Skeletal muscle cell (primary cell): ENCODE measurements around the gene F7.

Experiments used
- DNase-seq: peaks from one replicate; pipeline ENCODE4 v3.0.0-alpha.2; 2010; ENCODE audit warnings: low read depth
- H3K4me3 ChIP-seq: 2 replicates; pipeline ENCODE4 v1.5.1; 2011; ENCODE audit warnings: low read depth, mild to moderate bottlenecking, control low read depth, low read length, moderate library complexity

The F7 gene

GRCh38 chr13:113124211-113124970 lies 18.8 kb downstream of the F7 start:
- H3K4me3 ChIP-seq = no peak overlapping the region
- no peak for DNase-seq

GRCh38 chr13:113125506-113126264 lies 20.1 kb downstream of the F7 start:
- DNase-seq = no peak
- no peak overlapping the region for H3K4me3 ChIP-seq

DNA sequence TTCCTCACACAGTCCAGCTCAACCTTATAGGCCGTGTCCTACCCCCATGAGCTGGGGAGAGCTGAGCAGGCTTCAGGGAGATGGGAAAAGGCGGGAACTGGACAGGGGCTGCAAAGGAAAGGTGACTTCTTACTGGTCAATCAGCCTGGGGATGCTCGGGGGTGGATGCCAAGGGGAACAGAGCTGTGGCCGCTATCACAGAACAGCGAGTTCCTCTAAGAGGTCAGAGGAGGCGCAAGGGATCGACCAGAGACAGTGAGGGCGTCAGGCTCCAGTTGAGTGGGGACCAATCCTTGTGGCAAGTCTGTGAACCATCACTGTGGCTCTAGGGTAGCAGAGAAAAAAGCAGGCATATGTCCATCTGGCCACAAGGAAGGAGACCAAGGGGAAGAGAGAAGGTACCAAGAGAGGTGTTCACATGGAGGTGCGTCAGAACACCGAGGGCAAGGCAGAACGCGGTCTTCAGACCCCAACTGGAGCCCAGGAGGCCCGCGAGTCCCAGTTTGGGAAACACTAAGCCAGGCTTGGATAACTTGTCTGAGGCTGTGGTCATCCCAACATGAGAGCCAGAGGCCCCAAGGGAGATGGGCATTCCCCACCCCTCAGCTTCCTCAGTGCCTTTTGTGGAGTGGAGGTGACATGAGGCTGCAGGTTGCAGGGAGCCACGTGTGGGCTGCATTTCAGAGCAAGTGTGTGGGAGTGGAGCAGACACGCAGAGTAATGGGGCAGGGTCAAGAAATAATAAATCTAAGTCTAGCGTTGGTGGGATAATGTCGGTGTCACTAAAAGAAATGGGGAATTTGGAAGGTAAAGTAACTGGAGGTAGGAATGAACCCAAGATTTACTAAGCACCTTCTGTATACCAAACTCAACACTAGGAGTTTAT lies 20.9 kb downstream of the F7 start:
- no peak for DNase-seq
- no peak overlapping the region for H3K4me3 ChIP-seq

DNA sequence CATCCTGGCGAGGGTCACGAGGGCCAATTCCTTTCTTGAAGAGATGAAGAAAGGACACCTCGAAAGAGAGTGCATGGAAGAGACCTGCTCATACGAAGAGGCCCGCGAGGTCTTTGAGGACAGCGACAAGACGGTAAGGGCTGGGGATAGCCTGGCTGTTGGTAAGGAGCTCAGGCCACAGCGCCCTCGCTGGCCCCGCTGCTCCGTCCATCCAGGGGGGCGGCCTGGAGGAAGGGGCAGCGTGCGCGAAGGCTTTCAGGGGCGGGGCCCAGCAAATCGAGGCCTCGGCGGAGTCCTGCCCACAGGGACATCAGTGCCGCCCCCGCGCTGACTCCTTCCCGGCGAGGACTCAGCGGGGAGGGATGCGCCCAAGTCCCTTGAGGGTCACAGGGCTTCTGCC lies 23.9 kb downstream of the F7 start:
- no peak for DNase-seq
- H3K4me3 ChIP-seq = peak overlapping the region; percentile 31

GRCh38 chr13:113129921-113130750 lies 24.5 kb downstream of the F7 start:
- no peak for DNase-seq
- peak overlapping the region; percentile 31 for H3K4me3 ChIP-seq

- no peak overlapping the region for H3K4me3 ChIP-seq
- DNase-seq = no peak
Measured at GRCh38 chr13:113135281-113135760, 29.7 kb downstream of the F7 start.

DNA sequence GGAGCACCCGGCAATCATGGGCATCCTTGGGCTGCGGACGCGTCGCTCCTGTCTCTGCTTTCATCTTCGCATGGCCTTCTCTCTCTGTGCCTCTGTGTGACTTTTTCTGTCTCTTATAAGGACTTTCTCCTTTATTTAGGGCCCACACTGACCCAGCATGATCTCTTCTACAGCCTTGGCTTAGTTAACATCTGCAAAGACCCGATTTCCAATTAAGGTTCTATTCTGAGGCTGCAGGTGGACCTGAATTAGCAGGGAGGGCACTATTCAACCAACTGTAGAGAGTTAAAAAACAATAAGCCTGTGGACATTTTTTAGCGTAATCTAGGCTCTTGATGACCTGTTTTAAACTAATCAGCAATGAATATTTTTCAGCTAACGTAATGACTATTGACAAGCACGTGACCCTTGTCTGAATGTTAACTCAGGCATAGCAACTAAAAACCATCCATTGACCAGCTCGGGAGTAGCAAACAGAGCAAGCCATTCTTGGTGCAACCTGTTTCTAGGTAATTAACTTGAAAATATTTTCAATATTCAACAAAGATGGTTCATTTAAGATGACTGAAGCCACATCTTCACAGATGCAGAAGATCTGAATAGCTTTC lies 32.2 kb downstream of the F7 start:
- no peak overlapping the region for H3K4me3 ChIP-seq
- DNase-seq = no peak

- no peak overlapping the region for H3K4me3 ChIP-seq
- DNase-seq = no peak
Measured at GRCh38 chr13:113138792-113139551, 33.4 kb downstream of the F7 start.

DNA sequence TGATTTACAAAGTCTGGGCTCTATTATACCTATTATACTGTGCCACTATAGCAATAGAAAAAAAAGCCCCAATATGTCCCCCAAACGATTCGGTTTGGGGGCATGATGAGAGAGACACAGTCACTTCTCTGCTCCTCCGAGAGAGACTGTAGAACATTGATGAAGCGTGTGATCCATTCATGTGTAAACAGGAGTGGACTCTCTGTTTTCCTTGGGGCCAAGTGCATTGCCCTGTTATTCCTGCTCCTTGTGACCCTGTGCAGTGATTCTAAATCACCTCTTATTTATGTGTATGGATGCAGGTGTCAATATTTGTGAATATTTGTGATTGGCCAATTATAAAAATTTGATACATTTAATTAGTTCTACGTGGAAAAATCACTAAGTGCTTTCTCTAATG lies 34.0 kb downstream of the F7 start:
- no peak overlapping the region for H3K4me3 ChIP-seq
- DNase-seq = no peak

- no peak for DNase-seq
Measured at GRCh38 chr13:113140677-113141600, 35.3 kb downstream of the F7 start.

DNA sequence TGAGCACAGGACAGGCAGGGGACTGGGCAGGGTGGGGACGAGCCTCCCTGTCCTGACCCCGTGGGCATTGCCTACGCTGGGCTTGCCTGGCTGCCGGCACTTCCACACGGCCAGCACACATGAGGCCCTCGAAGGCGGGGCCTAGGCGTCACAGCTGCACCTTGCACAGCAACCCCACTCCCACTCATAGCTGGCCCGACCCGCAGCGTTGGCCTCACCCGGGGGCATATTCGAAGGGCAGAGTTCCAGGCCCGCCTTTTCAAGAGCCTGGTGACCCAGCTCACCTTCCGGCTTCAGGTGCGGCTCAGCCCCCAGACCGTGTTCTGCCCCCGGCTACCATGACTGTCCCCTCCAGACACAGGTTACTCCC lies 36.0 kb downstream of the F7 start:
- DNase-seq = no peak
- no peak overlapping the region for H3K4me3 ChIP-seq

More at GRCh38 chr13:113140677-113141600, 35.3 kb downstream of the F7 start:
- H3K4me3 ChIP-seq = no peak overlapping the region

DNA sequence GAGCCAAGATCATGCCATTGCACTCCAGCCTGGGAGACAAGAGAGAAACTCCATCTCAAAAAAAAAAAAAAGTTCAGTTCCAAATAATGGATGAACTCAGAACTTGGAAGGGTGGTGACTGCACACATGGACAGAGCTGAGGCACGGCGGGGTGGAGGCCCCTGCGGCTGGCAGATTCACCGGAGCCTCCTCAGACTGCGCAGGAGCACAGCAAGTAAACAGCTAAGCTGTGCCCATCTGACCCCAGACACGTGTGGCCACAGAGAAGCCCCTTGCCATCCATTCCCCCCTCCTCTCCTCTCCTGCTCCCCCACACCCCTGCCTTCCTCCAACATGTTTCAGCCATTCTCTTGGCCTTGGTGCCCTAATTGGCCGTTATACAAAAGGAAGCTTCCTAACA lies 37.3 kb downstream of the F7 start:
- H3K4me3 ChIP-seq = no peak overlapping the region

GRCh38 chr13:113143466-113144254 lies 38.1 kb downstream of the F7 start:
- no peak overlapping the region for H3K4me3 ChIP-seq
- no peak for DNase-seq

More for the DNA sequence above, 37.3 kb downstream of the F7 start:
- DNase-seq = no peak

GRCh38 chr13:113144255-113144629 lies 38.7 kb downstream of the F7 start:
- no peak for DNase-seq

DNA sequence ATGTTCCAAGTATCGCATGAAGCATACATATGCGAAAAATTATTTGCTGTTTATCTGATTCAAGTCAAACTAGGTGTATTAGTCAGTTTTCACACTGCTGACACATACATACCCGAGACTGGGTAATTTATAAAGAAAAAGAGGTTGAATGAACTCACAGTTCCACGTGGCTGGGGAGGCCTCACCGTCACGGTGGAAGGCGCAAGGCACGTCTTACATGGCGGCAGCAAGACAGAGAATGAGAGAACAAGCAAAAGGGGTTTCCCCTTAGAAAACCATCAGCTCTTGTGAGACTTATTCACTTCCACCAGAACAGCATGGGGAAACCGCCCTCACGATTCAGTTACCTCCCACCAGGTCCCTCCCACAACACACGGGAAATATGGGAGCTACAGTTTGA lies 39.9 kb downstream of the F7 start:
- no peak for DNase-seq

More at GRCh38 chr13:113144255-113144629, 38.7 kb downstream of the F7 start:
- H3K4me3 ChIP-seq = no peak overlapping the region

GRCh38 chr13:113145911-113146598 lies 40.5 kb downstream of the F7 start:
- no peak overlapping the region for H3K4me3 ChIP-seq
- DNase-seq = no peak

More for the DNA sequence above, 39.9 kb downstream of the F7 start:
- H3K4me3 ChIP-seq = no peak overlapping the region
